CD4-positive, alpha-beta T cell (primary cell): ENCODE results near the gene PRKG1. TPM values are rescaled to one million over a fixed set of nuclear protein-coding genes. Genes with fewer than 3 reads are reported as not detected.
"Not testable (repeated sequence)": the region's sequence is repeated elsewhere in the genome, so short reads cannot be mapped to it uniquely, and the experiment has no call there.

ENCODE experiments used
- ATAC-seq: fragments of 200-7000 bp; cut with Tn5 transposase; one replicate; pipeline ENCODE4 v1.10.0; 2022; ENCODE audit warnings: mild to moderate bottlenecking; ENCODE audit not compliant: poor library complexity
- CTCF ChIA-PET: fragments of 350-600 bp; sonication (Branson Sonifier 250); formaldehyde crosslinking; loops from one replicate; lab custom pipeline; 2021; ENCODE audit warnings: antibody characterized with exemption, inconsistent platforms; lab: Charles Lee
- POLR2A ChIA-PET: fragments of 350-600 bp; sonication (Branson Sonifier 250); formaldehyde crosslinking; loops from one replicate; lab custom pipeline; 2021; ENCODE audit warnings: antibody characterized with exemption, inconsistent platforms; lab: Charles Lee
- DNase-seq, 14 experiments: peaks; one replicate each; pipeline ENCODE4 v3.0.0-alpha.2; 2013 to 2020; ENCODE audit warnings: mixed read lengths in 2 of 14
- H3K27ac ChIP-seq, 2 donors: one replicate each; pipeline versions ENCODE4 v1.5.1 to v1.7.0; 2013; ENCODE audit warnings: low read length in 2 of 2, low read depth in 1 of 2, mild to moderate bottlenecking in 1 of 2
- H3K27me3 ChIP-seq, 2 experiments: 1 replicate in 1 of 2; 2 replicates in 1 of 2; pipeline versions ENCODE4 v1.6.1 to v1.7.0; 2013; ENCODE audit warnings: low read length in 2 of 2, control low read depth in 1 of 2, mild to moderate bottlenecking in 1 of 2, moderate library complexity in 1 of 2; ENCODE audit not compliant: insufficient read depth in 2 of 2, control insufficient read depth in 1 of 2
- H3K36me3 ChIP-seq: one replicate; pipeline ENCODE4 v1.6.1; 2013; ENCODE audit warnings: low read length, control low read depth; ENCODE audit not compliant: insufficient read depth
- H3K4me1 ChIP-seq: one replicate; pipeline ENCODE4 v1.6.1; 2013; ENCODE audit warnings: low read length, control low read depth; ENCODE audit not compliant: insufficient read depth
- H3K4me3 ChIP-seq: one replicate; pipeline ENCODE4 v1.5.1; 2013; ENCODE audit warnings: mild to moderate bottlenecking, low read length, moderate library complexity
- H3K9me3 ChIP-seq, 2 experiments: 1 replicate in 1 of 2; 2 replicates in 1 of 2; pipeline versions ENCODE4 v1.6.1 to v1.7.0; 2013; ENCODE audit warnings: low read length in 2 of 2, mild to moderate bottlenecking in 2 of 2, control low read depth in 1 of 2, moderate library complexity in 1 of 2; ENCODE audit not compliant: control insufficient read depth in 1 of 2, insufficient read depth in 1 of 2
- H3K27ac Mint-ChIP-seq: one replicate; pipeline ENCODE4 v1.8.0; 2020; ENCODE audit warnings: mixed read lengths
- H3K27me3 Mint-ChIP-seq: one replicate; pipeline ENCODE4 v1.8.0; 2021; ENCODE audit warnings: mixed read lengths
- H3K36me3 Mint-ChIP-seq: one replicate; pipeline ENCODE4 v1.8.0; 2021; ENCODE audit warnings: low read depth, mixed read lengths
- H3K4me1 Mint-ChIP-seq: one replicate; pipeline ENCODE4 v1.8.0; 2021; ENCODE audit warnings: low read depth, mixed read lengths
- H3K4me3 Mint-ChIP-seq: one replicate; pipeline ENCODE4 v1.8.0; 2020; ENCODE audit warnings: mild to moderate bottlenecking, mixed read lengths
- H3K9me3 Mint-ChIP-seq: one replicate; pipeline ENCODE4 v1.8.0; 2020; ENCODE audit warnings: mixed read lengths
- CTCF ChIP-seq: fragments of 200-600 bp; IDR thresholded peaks from one replicate; pipeline ENCODE4 v1.8.0; 2022; ENCODE audit warnings: antibody characterized with exemption, mild to moderate bottlenecking
- intact Hi-C, 2 experiments: fragments of 100-400 bp; cut with DNase I in 1 of 2; cut with micrococcal nuclease in 1 of 2; formaldehyde crosslinking; loops; one replicate each; pipeline versions ENCODE4 v1.15.1 to v1.9.0; 2023 to 2025; cut with DNase I, micrococcal nuclease
- total RNA-seq, 174 experiments: library from RNA in 2 of 174; stranded (reverse) in 2 of 174; gene quantifications; one replicate each; pipeline ENCODE4 v1.2.3 and lab custom pipeline; 2021 to 2026

PRKG1 gene
- total RNA-seq, 2 experiments from 2014 or later = 0.31 TPM; not detected in 1

- H3K27me3 ChIP-seq = no peaks in the 10 kb centered on the region
- Mint-ChIP-seq H3K9me3 (no peaks in the 10 kb centered on the region), H3K4me3 (no peak overlapping the region), H3K27me3 (no peaks in the 10 kb centered on the region), H3K36me3 (no peaks in the 10 kb centered on the region), H3K4me1 (no peaks in the 10 kb centered on the region), H3K27ac (no peak overlapping the region)
- no peaks in the 10 kb centered on the region for H3K36me3 ChIP-seq
- DNase-seq (no peak), ATAC-seq (no peak)
- H3K4me3 ChIP-seq = no peak overlapping the region
- H3K4me1 ChIP-seq = no peaks in the 10 kb centered on the region
- no peak for TF ChIP-seq CTCF
- intact Hi-C loops = no loop called here
- no peak overlapping the region for H3K27ac ChIP-seq
- H3K9me3 ChIP-seq = no peaks in the 10 kb centered on the region
- ChIA-PET CTCF (no interaction called here), POLR2A (no interaction called here)
Measured at GRCh38 chr10:51439645-51440044, 365.4 kb downstream of the PRKG1 start.

GRCh38 chr10:51445588-51445987 is 371.3 kb downstream of the PRKG1 start:
- H3K27me3 Mint-ChIP-seq = no peaks in the 10 kb centered on the region
- no peaks in the 10 kb centered on the region for H3K4me1 Mint-ChIP-seq
- H3K36me3 ChIP-seq = no peaks in the 10 kb centered on the region
- no peaks in the 10 kb centered on the region for H3K36me3 Mint-ChIP-seq
- CTCF ChIA-PET = no interaction called here
- H3K27me3 ChIP-seq = no peaks in the 10 kb centered on the region
- no peak overlapping the region for H3K27ac Mint-ChIP-seq
- H3K27ac ChIP-seq = no peak overlapping the region
- H3K4me3 ChIP-seq = no peak overlapping the region
- no peak for TF ChIP-seq CTCF
- no peaks in the 10 kb centered on the region for H3K9me3 Mint-ChIP-seq
- H3K4me3 Mint-ChIP-seq = no peak overlapping the region
- ATAC-seq = no peak
- POLR2A ChIA-PET = no interaction called here
- intact Hi-C loops = no loop called here
- no peaks in the 10 kb centered on the region for H3K9me3 ChIP-seq
- no peak for DNase-seq
- H3K4me1 ChIP-seq = no peaks in the 10 kb centered on the region

- POLR2A ChIA-PET = no interaction called here
- ATAC-seq = no peak
- Histone ChIP-seq H3K4me3 (no peak overlapping the region), H3K27me3 (no peaks in the 10 kb centered on the region), H3K4me1 (no peaks in the 10 kb centered on the region), H3K36me3 (no peaks in the 10 kb centered on the region), H3K9me3 (no peaks in the 10 kb centered on the region), H3K27ac (no peak overlapping the region)
- Mint-ChIP-seq H3K9me3 (no peaks in the 10 kb centered on the region), H3K27me3 (no peaks in the 10 kb centered on the region), H3K4me3 (no peak overlapping the region), H3K27ac (no peak overlapping the region), H3K36me3 (no peaks in the 10 kb centered on the region), H3K4me1 (no peaks in the 10 kb centered on the region)
- TF ChIP-seq CTCF = no peak
- DNase-seq = no peak
- intact Hi-C loops = no loop called here
- CTCF ChIA-PET = no interaction called here
Measured at GRCh38 chr10:51447119-51447518, 372.8 kb downstream of the PRKG1 start.

- intact Hi-C loops, DNase-seq, H3K4me1 Mint-ChIP-seq, ATAC-seq, H3K36me3 ChIP-seq, H3K9me3 Mint-ChIP-seq, H3K36me3 Mint-ChIP-seq, POLR2A ChIA-PET, H3K9me3 ChIP-seq, H3K27me3 ChIP-seq, H3K4me1 ChIP-seq, H3K27ac ChIP-seq, CTCF ChIA-PET, H3K27me3 Mint-ChIP-seq, H3K4me3 ChIP-seq, H3K27ac Mint-ChIP-seq, H3K4me3 Mint-ChIP-seq: not testable (repeated sequence)
Measured at GRCh38 chr10:51455762-51456161, 381.5 kb downstream of the PRKG1 start.
